A673 (cell line): ENCODE results near the gene APBB1IP. TPM values are rescaled to one million over a fixed set of nuclear protein-coding genes. Genes with fewer than 3 reads are reported as not detected.

Source experiments
- BruUV-seq: library from RNA; stranded (reverse); fragments of 400-500 nt; replicated peaks from 2 replicates; lab custom pipeline; 2021; lab: Mats Ljungman, UMichigan
- CTCF ChIA-PET: fragments of 300-600 bp; sonication (Branson Sonifier 250); formaldehyde crosslinking; loops from one replicate; lab custom pipeline; 2022; ENCODE audit warnings: antibody characterized with exemption; lab: Charles Lee
- POLR2A ChIA-PET: fragments of 300-600 bp; sonication (Branson Sonifier 250); formaldehyde crosslinking; loops from one replicate; lab custom pipeline; 2022; ENCODE audit warnings: antibody characterized with exemption; ENCODE audit not compliant: low non-redundant PET; lab: Charles Lee
- DNase-seq: peaks from one replicate; pipeline ENCODE4 v3.0.0-alpha.2; 2015; ENCODE audit warnings: low spot score
- H3K27ac ChIP-seq: fragments of 200-600 bp; sonication (generic); 2 replicates; pipeline ENCODE4 v1.5.1; 2016; ENCODE audit warnings: mixed run types, low read depth, mild to moderate bottlenecking, mixed read lengths, antibody characterized with exemption, low read length; ENCODE audit not compliant: poor library complexity, severe bottlenecking
- H3K27me3 ChIP-seq: fragments of 200-600 bp; sonication (generic); replicated peaks from 2 replicates; pipeline ENCODE4 v1.6.1; 2017; ENCODE audit warnings: mixed run types, low read depth, mild to moderate bottlenecking, mixed read lengths, antibody characterized with exemption, low read length; ENCODE audit not compliant: insufficient read depth, poor library complexity
- H3K36me3 ChIP-seq: fragments of 200-600 bp; sonication (generic); 2 replicates; pipeline ENCODE4 v1.6.1; 2016; ENCODE audit warnings: mixed run types, mild to moderate bottlenecking, mixed read lengths, antibody characterized with exemption, low read length; ENCODE audit not compliant: insufficient read depth, poor library complexity, severe bottlenecking
- H3K4me1 ChIP-seq: fragments of 200-600 bp; sonication (generic); 2 replicates; pipeline ENCODE4 v1.6.1; 2017; ENCODE audit warnings: mixed run types, mild to moderate bottlenecking, mixed read lengths, antibody characterized with exemption, low read length; ENCODE audit not compliant: insufficient read depth, poor library complexity, severe bottlenecking
- H3K4me3 ChIP-seq: fragments of 200-600 bp; sonication (generic); 2 replicates; pipeline ENCODE4 v1.5.1; 2016; ENCODE audit warnings: low read depth, mixed run types, mild to moderate bottlenecking, mixed read lengths, low read length; ENCODE audit not compliant: poor library complexity, severe bottlenecking
- H3K9me3 ChIP-seq: fragments of 200-600 bp; sonication (generic); 2 replicates; pipeline ENCODE4 v1.6.1; 2016; ENCODE audit warnings: mixed run types, low read depth, mild to moderate bottlenecking, mixed read lengths, antibody characterized with exemption, low read length; ENCODE audit not compliant: poor library complexity, severe bottlenecking
- CTCF ChIP-seq: fragments of 300-800, 200-600 bp; sonication (generic); conservative IDR thresholded peaks from 2 replicates; pipeline ENCODE4 v1.5.1; 2017; ENCODE audit warnings: low read depth, mild to moderate bottlenecking, antibody characterized with exemption, low read length, moderate library complexity, mixed read lengths
- EZH2 ChIP-seq: fragments of 200-600 bp; sonication (generic); IDR thresholded peaks from 2 replicates; pipeline ENCODE4 v1.6.1; 2017; ENCODE audit warnings: borderline replicate concordance, low read depth, mild to moderate bottlenecking, mixed read lengths, antibody characterized with exemption, low read length; ENCODE audit not compliant: poor library complexity, severe bottlenecking
- intact Hi-C: fragments of 100-400 bp; cut with micrococcal nuclease; formaldehyde crosslinking; loops from one replicate; pipeline ENCODE4 v1.10.0; 2022; ENCODE audit not compliant: unreplicated experiment
- total RNA-seq: library from RNA; stranded (reverse); gene quantifications from 2 replicates; pipeline ENCODE4 v1.2.3, GENCODE V29; 2021

The APBB1IP gene
- total RNA-seq, 1 experiment from 2014 or later: not detected

GRCh38 chr10:26408858-26409494 is 29.2 kb upstream of the APBB1IP start:
- TF ChIP-seq EZH2: no peak
- no peak for TF ChIP-seq CTCF
- H3K4me1 ChIP-seq: no peaks in the 10 kb centered on the region
- no peaks in the 10 kb centered on the region for H3K36me3 ChIP-seq
- no peaks in the 10 kb centered on the region for H3K9me3 ChIP-seq
- intact Hi-C loops: no loop called here
- POLR2A ChIA-PET: no interaction called here
- peaks cover 55% of the 10 kb centered on the region for H3K27me3 ChIP-seq
- CTCF ChIA-PET: no interaction called here
- no peak overlapping the region for H3K27ac ChIP-seq
- H3K4me3 ChIP-seq: no peak overlapping the region
- no TSS peak for BruUV-seq
- DNase-seq: no peak

DNA sequence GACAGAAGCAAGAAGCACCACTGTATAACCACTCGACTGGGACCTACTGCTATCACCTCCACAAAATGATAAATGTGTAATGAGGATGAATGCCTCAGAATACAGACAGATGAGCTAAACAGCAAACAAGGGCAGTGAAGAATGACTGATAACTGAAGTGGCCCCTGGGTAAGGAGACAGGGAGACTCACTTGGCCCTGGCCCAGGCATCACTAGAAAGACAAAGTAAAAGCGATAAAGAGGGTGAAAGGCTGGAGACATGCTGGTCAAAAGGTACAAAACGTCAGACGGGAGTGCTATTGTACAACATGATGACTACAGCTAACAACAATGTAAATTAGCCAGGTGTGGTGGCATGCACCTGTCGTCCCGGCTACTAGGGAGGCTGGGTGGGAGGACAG is 27.8 kb upstream of the APBB1IP start:
- intact Hi-C loops: no loop called here
- Histone ChIP-seq H3K36me3 (no peaks in the 10 kb centered on the region), H3K27me3 (peaks cover 55% of the 10 kb centered on the region), H3K4me1 (no peaks in the 10 kb centered on the region), H3K9me3 (no peaks in the 10 kb centered on the region), H3K4me3 (no peak overlapping the region), H3K27ac (no peak overlapping the region)
- BruUV-seq: no TSS peak
- ChIA-PET POLR2A (no interaction called here), CTCF (no interaction called here)
- TF ChIP-seq EZH2 (no peak), CTCF (no peak)
- DNase-seq: no peak

GRCh38 chr10:26412932-26413331 is 25.2 kb upstream of the APBB1IP start:
- H3K36me3 ChIP-seq: no peaks in the 10 kb centered on the region
- POLR2A ChIA-PET: no interaction called here
- TF ChIP-seq CTCF (no peak), EZH2 (no peak)
- no peak for DNase-seq
- CTCF ChIA-PET: no interaction called here
- no peak overlapping the region for H3K4me3 ChIP-seq
- no peaks in the 10 kb centered on the region for H3K4me1 ChIP-seq
- intact Hi-C loops: no loop called here
- BruUV-seq: no TSS peak
- H3K27ac ChIP-seq: no peak overlapping the region
- peaks cover 44% of the 10 kb centered on the region for H3K27me3 ChIP-seq
- H3K9me3 ChIP-seq: no peaks in the 10 kb centered on the region
